Effector memory CD8-positive, alpha-beta T cell (primary cell): ENCODE results near the gene DCAF5.
A peak's percentile ranks its signal among the peaks of the same experiment; 100 is the strongest.

Experiments used
- ATAC-seq: fragments of 150-1000 bp; cut with Tn5 transposase; replicated peaks from 2 replicates; pipeline ENCODE4 v1.10.0; 2021; ENCODE audit warnings: mild to moderate bottlenecking, moderate library complexity
- DNase-seq, 3 experiments: peaks; one replicate each; pipeline ENCODE4 v3.0.0; 2021
- H3K27ac Mint-ChIP-seq, 2 donors: one replicate each; pipeline ENCODE4 v1.8.0; 2022; ENCODE audit warnings: mild to moderate bottlenecking in 2 of 2, mixed read lengths in 2 of 2, moderate library complexity in 2 of 2
- H3K27me3 Mint-ChIP-seq, 2 donors: one replicate each; pipeline ENCODE4 v1.8.0; 2022; ENCODE audit warnings: mixed read lengths in 2 of 2
- H3K36me3 Mint-ChIP-seq: one replicate; pipeline ENCODE4 v1.8.0; 2022; ENCODE audit warnings: mild to moderate bottlenecking, moderate library complexity, mixed read lengths; ENCODE audit not compliant: insufficient read depth
- H3K4me1 Mint-ChIP-seq, 2 donors: one replicate each; pipeline ENCODE4 v1.8.0; 2022; ENCODE audit warnings: low read depth in 2 of 2, mixed read lengths in 2 of 2
- H3K4me3 Mint-ChIP-seq, 2 donors: one replicate each; pipeline ENCODE4 v1.8.0; 2022; ENCODE audit warnings: mild to moderate bottlenecking in 2 of 2, mixed read lengths in 2 of 2, moderate library complexity in 2 of 2
- H3K9me3 Mint-ChIP-seq, 2 donors: one replicate each; pipeline ENCODE4 v1.8.0; 2022; ENCODE audit warnings: mixed read lengths in 2 of 2

Gene DCAF5

DNA sequence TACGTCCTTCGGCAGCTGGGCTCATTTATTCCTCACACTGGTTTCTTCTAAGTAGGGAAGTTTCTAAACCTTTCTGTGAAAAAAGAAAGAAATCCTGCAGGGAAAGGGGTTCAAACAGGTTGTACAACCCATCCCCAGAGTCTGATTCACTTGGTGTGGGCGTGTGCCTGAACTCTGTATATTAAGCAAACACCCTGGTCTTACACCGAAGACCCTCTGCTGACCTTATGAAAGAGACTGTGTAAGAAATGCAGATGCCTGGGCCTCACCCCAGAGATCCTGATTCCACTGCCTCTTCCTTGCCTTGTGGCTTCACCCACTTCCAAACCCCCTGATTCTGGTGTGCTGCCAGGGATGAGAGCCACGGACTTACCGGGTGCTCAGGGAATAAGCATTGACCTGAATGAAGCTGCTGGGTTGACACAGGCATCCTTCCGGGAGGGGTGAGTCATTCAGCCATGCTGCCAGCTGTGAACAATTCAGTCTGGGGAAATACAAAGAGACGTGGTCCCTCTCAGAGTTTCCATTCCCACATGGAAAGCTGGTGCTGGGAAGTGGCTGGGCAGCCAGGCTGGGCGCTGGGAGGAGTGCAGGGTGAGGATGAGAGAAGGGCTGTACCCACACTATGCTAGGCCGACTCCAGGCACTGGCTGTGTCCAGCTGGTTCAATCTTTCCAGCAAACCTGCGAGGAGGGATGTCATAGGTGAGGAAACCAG is 147.3 kb downstream of the DCAF5 start:
- no peaks in the 10 kb centered on the region for H3K4me1 Mint-ChIP-seq

DNA sequence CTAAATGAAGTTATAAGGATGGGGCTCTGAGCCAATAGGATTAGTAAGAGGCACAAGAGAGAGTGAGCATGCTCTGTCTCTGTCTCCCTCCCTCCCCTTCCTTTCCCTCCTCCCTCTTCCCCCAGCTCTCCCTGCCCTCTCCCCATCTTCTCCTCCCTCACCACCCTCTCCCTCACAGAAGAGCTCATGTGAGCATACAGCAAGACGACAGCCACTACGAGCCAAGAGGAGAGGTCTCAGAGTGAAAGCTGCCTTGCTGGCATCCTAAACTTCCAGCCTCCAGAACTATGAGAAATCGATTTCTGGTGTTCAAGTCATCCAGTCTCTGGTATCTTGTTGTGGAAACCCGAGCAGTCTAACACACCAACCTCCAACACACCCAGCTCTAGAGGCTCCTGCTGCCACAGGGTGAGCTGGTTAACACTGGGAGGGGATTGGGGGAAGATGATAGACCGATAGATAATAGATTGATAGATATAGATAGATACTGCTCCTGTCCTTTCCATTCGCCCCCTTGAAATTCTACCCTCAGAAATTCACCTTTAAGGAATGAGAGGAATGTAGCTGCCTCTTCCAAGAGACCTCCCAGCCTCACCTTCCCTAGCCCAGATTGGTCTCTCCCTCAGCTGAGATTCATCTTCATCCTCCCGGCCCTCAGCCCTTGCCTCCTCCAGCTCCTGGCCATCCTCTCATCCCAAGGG is 148.0 kb downstream of the DCAF5 start:
- Mint-ChIP-seq H3K36me3 (peaks cover 3% of the 10 kb centered on the region), H3K9me3 (no peaks in the 10 kb centered on the region), H3K27me3 (peaks cover 13 to 37% of the 10 kb centered on the region in 2 donors), H3K4me1 (no peaks in the 10 kb centered on the region), H3K4me3 (no peak overlapping the region), H3K27ac (no peak overlapping the region)
- no peak for DNase-seq
- ATAC-seq, result no peak

More for the DNA sequence above, 147.3 kb downstream of the DCAF5 start:
- DNase-seq (no peak), ATAC-seq (no peak)
- Mint-ChIP-seq H3K27me3 (peaks cover 13 to 37% of the 10 kb centered on the region in 2 donors), H3K9me3 (no peaks in the 10 kb centered on the region), H3K4me3 (no peak overlapping the region), H3K27ac (peak overlapping the region; percentile 9 to 27), H3K36me3 (peaks cover 3% of the 10 kb centered on the region)

DNA sequence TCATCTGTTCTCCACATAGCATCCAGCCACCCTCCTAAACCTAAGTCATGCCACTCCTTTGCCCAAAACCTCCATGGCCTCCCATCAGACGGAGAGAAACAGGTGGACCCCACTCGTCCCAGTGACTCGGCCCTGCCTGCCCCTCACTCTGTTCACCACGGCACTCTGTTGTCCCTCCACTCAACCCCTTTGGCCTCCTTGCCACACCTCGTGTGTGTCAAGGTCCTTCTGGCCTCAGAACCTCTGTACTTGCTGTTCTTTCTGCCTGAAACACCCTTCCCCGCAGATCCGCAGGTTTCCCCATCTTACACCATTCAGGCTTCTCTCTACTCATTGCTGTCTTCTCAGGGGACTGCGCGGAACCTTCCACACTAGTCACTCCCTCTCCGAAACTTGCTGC is 149.3 kb downstream of the DCAF5 start:
- DNase-seq (no peak), ATAC-seq (no peak)
- H3K4me3 Mint-ChIP-seq, result no peak overlapping the region
- H3K27ac Mint-ChIP-seq, result no peak overlapping the region
- H3K36me3 Mint-ChIP-seq, result peaks cover 3% of the 10 kb centered on the region
- H3K27me3 Mint-ChIP-seq, result peaks cover 13 to 37% of the 10 kb centered on the region in 2 donors
- H3K4me1 Mint-ChIP-seq, result no peaks in the 10 kb centered on the region
- no peaks in the 10 kb centered on the region for H3K9me3 Mint-ChIP-seq

DNA sequence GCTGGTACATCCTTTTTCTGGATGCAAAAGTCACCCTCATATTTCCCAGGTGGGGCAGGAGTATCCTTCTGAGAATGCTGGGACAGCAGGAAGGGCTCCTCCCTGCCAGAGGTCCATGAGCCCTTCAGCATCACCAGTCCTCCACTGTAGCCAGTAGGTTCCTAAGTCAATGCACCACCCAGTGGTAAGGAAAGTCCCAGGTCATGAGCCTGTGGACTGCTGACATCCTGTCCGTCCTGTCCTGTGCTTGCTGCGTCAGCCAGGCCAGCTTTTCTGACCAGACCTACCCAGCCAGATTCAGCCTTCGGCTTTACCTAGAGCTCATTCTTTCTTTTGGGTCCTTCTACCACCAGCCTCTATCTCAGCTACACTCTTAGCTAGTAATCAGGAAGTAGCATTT is 150.8 kb downstream of the DCAF5 start:
- H3K27me3 Mint-ChIP-seq, result peaks cover 19 to 47% of the 10 kb centered on the region in 2 donors
- H3K4me1 Mint-ChIP-seq, result no peaks in the 10 kb centered on the region
- no peak overlapping the region for H3K4me3 Mint-ChIP-seq
- DNase-seq (no peak), ATAC-seq (no peak)
- peaks cover 3% of the 10 kb centered on the region for H3K36me3 Mint-ChIP-seq
- no peak overlapping the region for H3K27ac Mint-ChIP-seq
- H3K9me3 Mint-ChIP-seq, result no peaks in the 10 kb centered on the region

DNA sequence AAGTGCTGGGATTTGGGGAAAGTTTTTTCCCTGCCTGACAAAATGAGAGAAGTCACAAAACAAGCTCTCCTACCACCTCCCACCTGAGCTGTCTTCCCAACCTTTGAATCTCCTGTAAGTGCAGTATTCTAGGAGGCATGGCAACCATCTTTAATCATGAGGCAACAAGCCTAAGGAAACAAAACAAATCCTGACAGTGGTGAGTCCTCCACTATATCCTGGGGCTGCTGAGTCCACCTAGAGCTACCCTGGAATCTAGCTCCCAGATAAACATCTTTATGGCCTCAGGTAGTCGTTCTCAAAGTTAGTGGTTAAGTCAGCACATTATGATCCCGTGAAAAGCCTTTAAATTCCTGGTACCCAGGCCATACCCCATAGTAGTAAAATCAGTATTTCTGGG is 151.5 kb downstream of the DCAF5 start:
- peaks cover 19 to 47% of the 10 kb centered on the region in 2 donors for H3K27me3 Mint-ChIP-seq
- no peak for ATAC-seq
- H3K27ac Mint-ChIP-seq, result no peak overlapping the region
- H3K4me1 Mint-ChIP-seq, result no peaks in the 10 kb centered on the region
- H3K4me3 Mint-ChIP-seq, result no peak overlapping the region
- no peak for DNase-seq
- H3K36me3 Mint-ChIP-seq, result peaks cover 3% of the 10 kb centered on the region
- H3K9me3 Mint-ChIP-seq, result no peaks in the 10 kb centered on the region
